AG10803 (cell line): ENCODE measurements around the gene FBN2.

Source experiments
- DNase-seq: peaks from one replicate; pipeline ENCODE4 v3.0.0; 2010; ENCODE audit warnings: low read depth
- H3K4me3 ChIP-seq: 2 replicates; pipeline ENCODE4 v1.5.1; 2011; ENCODE audit warnings: mild to moderate bottlenecking, low read length, control low read depth
- TF ChIP-seq, protein P1 (sequence below): conservative IDR thresholded peaks from 2 replicates; pipeline ENCODE4 v1.5.1; 2011; ENCODE audit warnings: mild to moderate bottlenecking, low read length, control low read depth, inconsistent platforms

The FBN2 gene

DNA sequence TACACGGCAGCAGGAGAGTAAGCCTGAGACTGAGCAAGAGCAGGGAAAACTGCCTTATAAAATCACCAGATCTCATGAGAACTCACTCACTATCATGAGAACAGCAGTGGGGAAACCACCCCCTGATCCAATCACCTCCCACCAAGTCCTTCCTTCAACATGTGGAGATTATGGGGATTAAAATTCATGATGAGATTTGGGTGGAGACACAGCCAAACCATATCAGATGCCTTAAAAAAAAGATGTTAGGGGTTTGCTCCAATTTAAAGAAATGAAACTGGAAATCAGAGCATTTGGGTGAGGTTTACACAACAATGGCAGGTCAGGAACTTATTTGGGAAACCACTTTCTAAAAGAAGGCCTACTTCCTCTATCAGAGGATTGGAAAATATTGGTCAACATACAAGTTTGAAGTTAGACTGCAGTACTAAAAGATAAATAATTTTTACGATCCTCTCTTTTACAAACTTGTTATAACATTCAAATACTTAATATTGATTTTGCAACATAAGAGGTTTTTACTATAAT lies 105.1 kb downstream of the FBN2 start:
- TF ChIP-seq, protein P1, sequence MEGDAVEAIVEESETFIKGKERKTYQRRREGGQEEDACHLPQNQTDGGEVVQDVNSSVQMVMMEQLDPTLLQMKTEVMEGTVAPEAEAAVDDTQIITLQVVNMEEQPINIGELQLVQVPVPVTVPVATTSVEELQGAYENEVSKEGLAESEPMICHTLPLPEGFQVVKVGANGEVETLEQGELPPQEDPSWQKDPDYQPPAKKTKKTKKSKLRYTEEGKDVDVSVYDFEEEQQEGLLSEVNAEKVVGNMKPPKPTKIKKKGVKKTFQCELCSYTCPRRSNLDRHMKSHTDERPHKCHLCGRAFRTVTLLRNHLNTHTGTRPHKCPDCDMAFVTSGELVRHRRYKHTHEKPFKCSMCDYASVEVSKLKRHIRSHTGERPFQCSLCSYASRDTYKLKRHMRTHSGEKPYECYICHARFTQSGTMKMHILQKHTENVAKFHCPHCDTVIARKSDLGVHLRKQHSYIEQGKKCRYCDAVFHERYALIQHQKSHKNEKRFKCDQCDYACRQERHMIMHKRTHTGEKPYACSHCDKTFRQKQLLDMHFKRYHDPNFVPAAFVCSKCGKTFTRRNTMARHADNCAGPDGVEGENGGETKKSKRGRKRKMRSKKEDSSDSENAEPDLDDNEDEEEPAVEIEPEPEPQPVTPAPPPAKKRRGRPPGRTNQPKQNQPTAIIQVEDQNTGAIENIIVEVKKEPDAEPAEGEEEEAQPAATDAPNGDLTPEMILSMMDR = no peak
- DNase-seq = no peak
- H3K4me3 ChIP-seq = no peak overlapping the region

DNA sequence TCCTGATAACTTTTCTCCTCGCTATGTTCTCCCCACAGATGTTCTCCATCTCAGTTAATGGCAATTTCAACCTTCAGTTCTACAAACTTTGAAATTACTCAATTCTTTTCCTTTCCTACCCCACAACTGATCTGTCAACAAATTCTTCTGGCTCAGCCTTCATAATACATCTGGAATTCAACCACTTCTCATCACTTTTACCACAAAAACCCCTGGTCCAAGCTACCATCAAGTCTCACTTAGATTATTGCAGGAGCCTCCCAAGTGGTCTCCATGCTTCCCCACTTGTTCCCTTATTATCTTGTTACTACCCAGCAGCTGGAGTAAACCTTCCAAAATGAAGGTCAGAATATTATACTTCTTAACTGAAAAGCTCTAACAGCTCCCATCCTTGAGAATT lies 110.1 kb downstream of the FBN2 start:
- no peak overlapping the region for H3K4me3 ChIP-seq
- TF ChIP-seq, protein P1 = no peak

DNA sequence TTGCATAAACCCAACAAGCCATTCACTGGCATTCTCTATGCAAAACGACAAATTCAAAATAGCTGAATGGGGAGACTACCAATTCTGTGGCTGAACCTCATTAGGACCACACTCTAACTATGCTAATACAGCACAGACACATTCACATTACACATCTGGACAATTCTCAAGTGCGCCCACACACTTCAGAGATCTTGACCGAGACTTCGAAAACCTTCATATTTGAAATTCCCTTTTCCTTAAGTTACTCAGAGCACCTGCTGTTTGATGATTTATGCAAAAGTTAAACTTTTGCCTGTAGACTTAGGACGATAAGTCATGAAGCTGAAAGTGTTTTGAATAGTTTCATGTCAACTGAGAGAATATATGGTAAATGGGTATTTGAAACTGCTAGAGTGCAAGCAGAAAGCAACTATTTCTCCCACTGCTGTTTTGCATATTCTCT lies 111.9 kb downstream of the FBN2 start:
- TF ChIP-seq, protein P1 = no peak
- no peak for DNase-seq
- H3K4me3 ChIP-seq = no peak overlapping the region

More for the DNA sequence above, 110.1 kb downstream of the FBN2 start:
- DNase-seq = no peak

DNA sequence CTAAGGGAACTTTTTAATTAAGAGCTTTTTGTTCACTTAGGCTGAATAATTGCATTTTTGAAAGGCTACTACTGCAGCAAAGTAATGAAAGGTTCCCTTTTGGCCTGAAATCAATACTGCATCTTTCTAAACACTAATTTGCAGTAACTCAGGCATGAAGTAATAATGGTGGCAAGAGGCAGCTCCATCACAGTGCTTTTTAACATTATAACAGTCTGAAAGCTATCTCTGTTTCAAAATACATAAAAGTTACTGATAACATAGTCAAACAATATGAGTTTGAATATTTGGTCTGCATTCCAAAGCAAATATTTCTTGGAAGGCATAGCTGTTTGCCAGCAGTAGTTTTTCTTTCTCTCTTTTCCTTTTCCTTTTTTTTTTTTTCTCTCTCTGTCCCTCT lies 113.4 kb downstream of the FBN2 start:
- no peak overlapping the region for H3K4me3 ChIP-seq
- TF ChIP-seq, protein P1 = no peak
- DNase-seq = no peak

DNA sequence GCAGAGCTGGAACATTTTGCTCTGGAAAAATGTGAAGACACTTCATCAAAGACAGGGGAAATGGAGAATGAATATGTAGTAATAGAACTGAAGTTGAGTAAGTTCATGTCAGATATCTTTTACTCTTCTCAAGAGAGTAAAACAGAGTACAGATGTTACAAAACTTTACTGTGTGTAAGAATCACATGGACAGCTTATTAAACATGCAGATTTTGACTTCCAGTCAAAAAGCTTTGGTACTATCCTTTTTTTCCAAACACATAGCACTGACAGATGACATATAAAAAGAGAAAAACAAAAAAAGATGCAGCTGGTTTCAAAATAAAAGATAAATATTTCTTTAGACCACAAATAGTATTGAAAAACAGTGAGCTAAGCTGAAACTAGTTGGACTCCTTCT lies 115.4 kb downstream of the FBN2 start:
- H3K4me3 ChIP-seq = no peak overlapping the region
- TF ChIP-seq, protein P1 = no peak
- DNase-seq = no peak

DNA sequence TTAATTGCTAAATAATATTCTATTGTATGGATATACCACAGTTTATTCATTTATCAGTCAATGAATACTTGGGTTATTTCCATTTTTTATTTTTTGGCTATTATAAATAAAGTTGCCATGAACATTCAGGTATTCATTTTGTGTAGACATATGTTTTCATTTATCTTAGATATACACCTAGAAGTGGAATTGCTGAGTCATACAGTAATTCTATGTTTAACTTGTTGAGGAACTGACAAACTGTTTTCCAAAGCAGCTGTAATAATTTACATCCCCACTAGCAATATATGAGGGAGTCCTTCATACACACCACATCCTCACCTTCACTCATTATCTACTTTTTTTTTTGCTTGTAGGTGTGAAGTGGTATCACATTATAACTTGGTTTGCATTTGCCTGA lies 123.6 kb downstream of the FBN2 start:
- H3K4me3 ChIP-seq = no peak overlapping the region
- no peak for DNase-seq
- TF ChIP-seq, protein P1 = no peak

DNA sequence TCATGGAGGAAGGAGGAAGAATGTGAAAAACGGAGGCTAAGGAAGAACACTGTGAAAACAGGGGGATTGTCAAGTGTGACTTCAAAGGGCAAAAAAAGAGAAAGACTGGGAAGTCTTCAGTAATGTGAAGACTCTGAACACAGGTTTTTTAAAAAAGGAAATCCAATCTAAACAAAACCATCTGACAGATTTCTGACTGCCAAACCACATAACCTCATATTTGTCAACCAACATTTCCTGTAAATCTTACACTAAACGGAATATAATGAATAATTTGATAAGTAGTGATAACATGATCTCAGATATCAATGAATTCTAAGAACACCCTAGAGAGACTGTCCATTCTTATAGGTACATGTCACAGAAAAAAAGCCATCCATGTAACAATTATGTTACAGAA lies 124.7 kb downstream of the FBN2 start:
- TF ChIP-seq, protein P1 = no peak
- DNase-seq = no peak
- no peak overlapping the region for H3K4me3 ChIP-seq
